Measurements from ENCODE around the gene EBLN1.

Gene EBLN1

GRCh38 chr10:22217842-22218241 lies at the start of gene EBLN1:
EBLN1 (minus strand) TSS chr10:22218015; CDS start chr10:22209983, 8,032 bp downstream.
- DNase-seq = no peak

GRCh38 chr10:22265839-22266537 lies 48.2 kb upstream of the EBLN1 start:
- DNase-seq = no peak

GRCh38 chr10:22263106-22263505 lies 45.3 kb upstream of the EBLN1 start:
- DNase-seq = no peak

GRCh38 chr10:22259280-22259679 lies 41.5 kb upstream of the EBLN1 start:
- DNase-seq = no peak

- DNase-seq = no peak
These were observed 40.7 kb upstream of the EBLN1 start for GRCh38 chr10:22258471-22258870.

GRCh38 chr10:22253580-22253882 lies 35.7 kb upstream of the EBLN1 start:
- peak; percentile 31 for DNase-seq

GRCh38 chr10:22252801-22253579 lies 35.2 kb upstream of the EBLN1 start:
- peak; percentile 58 for DNase-seq

- DNase-seq = peak; percentile 84
These were observed 34.5 kb upstream of the EBLN1 start for GRCh38 chr10:22252224-22252800.

GRCh38 chr10:22251751-22252223 lies 34.0 kb upstream of the EBLN1 start:
- DNase-seq = peak; percentile 78

GRCh38 chr10:22250897-22251660 lies 33.3 kb upstream of the EBLN1 start:
- no peak for DNase-seq

GRCh38 chr10:22247636-22248035 lies 29.8 kb upstream of the EBLN1 start:
- no peak for DNase-seq

GRCh38 chr10:22246680-22247391 lies 29.0 kb upstream of the EBLN1 start:
- DNase-seq = no peak

- DNase-seq = no peak
These were observed 27.8 kb upstream of the EBLN1 start for GRCh38 chr10:22245567-22245966.

- no peak for DNase-seq
These were observed 27.0 kb upstream of the EBLN1 start for GRCh38 chr10:22244855-22245254.

- DNase-seq = no peak
These were observed 26.2 kb upstream of the EBLN1 start for GRCh38 chr10:22244001-22244400.

GRCh38 chr10:22243321-22243720 lies 25.5 kb upstream of the EBLN1 start:
- DNase-seq = no peak

- DNase-seq = no peak
These were observed 13.4 kb upstream of the EBLN1 start for GRCh38 chr10:22231260-22231659.

GRCh38 chr10:22230158-22230833 lies 12.5 kb upstream of the EBLN1 start:
- peak; percentile 39 for DNase-seq

- no peak for DNase-seq
These were observed 12.0 kb upstream of the EBLN1 start for GRCh38 chr10:22229802-22230157.

GRCh38 chr10:22228943-22229801 lies 11.4 kb upstream of the EBLN1 start:
- peak; percentile 96 for DNase-seq
